K562 (cell line): Measurements from ENCODE around the gene CCP110. TPM values are rescaled to one million over a fixed set of nuclear protein-coding genes. Genes with fewer than 3 reads are reported as not detected.

Experiments
- ATAC-seq: fragments of 200-7000 bp; cut with Tn5 transposase; 3 replicates; pipeline ENCODE4 v1.9.1; 2020; ENCODE audit warnings: moderate library complexity
- BruUV-seq: library from RNA; stranded (reverse); fragments of 400-500 nt; replicated peaks from 2 replicates; lab custom pipeline; 2021; lab: Mats Ljungman, UMichigan
- CTCF ChIA-PET: fragments of 300-600 bp; formaldehyde crosslinking; extraction: SDS; loops from one replicate; lab custom pipeline; 2021; ENCODE audit warnings: low intra/inter-chr PET ratio; lab: Yijun Ruan, JAX
- POLR2A ChIA-PET: fragments of 300-600, 350-650 bp; sonication (Branson Sonifier 250); formaldehyde crosslinking; extraction: SDS; loops from one replicate; lab custom pipeline; 2021; ENCODE audit warnings: antibody characterized with exemption, inconsistent platforms; lab: Yijun Ruan, JAX
- DNase-seq, 4 experiments: peaks; one replicate each; pipeline versions ENCODE4 v3.0.0 to v3.0.0-alpha.2; 2011 to 2018; ENCODE audit warnings: low spot score in 3 of 4, mixed read lengths in 3 of 4; ENCODE audit errors: extremely low read depth in 1 of 4
- FAIRE-seq: peaks from 2 replicates; lab custom pipeline; 2011; peaks lifted over from hg19 to GRCh38; lab: Jason Lieb, UNC
- H2AFZ ChIP-seq: 2 replicates; pipeline ENCODE4 v1.6.0; 2011; ENCODE audit warnings: low read depth, low read length, control low read depth, inconsistent platforms
- H3K27ac ChIP-seq: fragments of 200-600 bp; 3 replicates; pipeline ENCODE4 v1.8.0; 2011; ENCODE audit warnings: low read depth, mild to moderate bottlenecking, control low read depth, inconsistent platforms, low read length, moderate library complexity, mixed read lengths; ENCODE audit errors: extremely low read depth
- H3K27me3 ChIP-seq, 2 experiments: fragments of 300-600 bp in 1 of 2; 2 replicates in 1 of 2; 3 replicates in 1 of 2; pipeline versions ENCODE4 v1.6.0 to v1.8.0; 2011; ENCODE audit warnings: inconsistent platforms in 2 of 2, low read length in 2 of 2, mild to moderate bottlenecking in 1 of 2, mixed read lengths in 1 of 2, moderate library complexity in 1 of 2; ENCODE audit not compliant: control insufficient read depth in 2 of 2, insufficient read depth in 2 of 2
- H3K36me3 ChIP-seq: fragments of 300-600 bp; 3 replicates; pipeline ENCODE4 v1.8.0; 2011; ENCODE audit warnings: mild to moderate bottlenecking, low read length, inconsistent platforms; ENCODE audit not compliant: control insufficient read depth, insufficient read depth
- H3K4me1 ChIP-seq, 2 experiments: fragments of 200-600 bp in 1 of 2; replicated peaks in 1 of 2; 2 replicates in 1 of 2; 3 replicates in 1 of 2; pipeline versions ENCODE4 v1.5.1 to v1.8.0; 2011; ENCODE audit warnings: inconsistent platforms in 2 of 2, low read length in 2 of 2, mild to moderate bottlenecking in 1 of 2, mixed read lengths in 1 of 2, moderate library complexity in 1 of 2; ENCODE audit not compliant: control insufficient read depth in 2 of 2, insufficient read depth in 2 of 2
- H3K4me2 ChIP-seq: 2 replicates; pipeline ENCODE4 v1.6.1; 2011; ENCODE audit warnings: low read length, control low read depth, inconsistent platforms, mixed read lengths; ENCODE audit not compliant: insufficient read depth
- H3K4me3 ChIP-seq: fragments of 200-600 bp; sonication (generic), shearing (Covaris generic); 2 replicates; pipeline ENCODE4 v1.5.1; 2016; ENCODE audit warnings: control low read depth, inconsistent platforms
- H3K79me2 ChIP-seq: fragments of 200-600 bp; 3 replicates; pipeline ENCODE4 v1.8.0; 2011; ENCODE audit warnings: low read length, inconsistent platforms; ENCODE audit not compliant: control insufficient read depth, insufficient read depth
- H3K9ac ChIP-seq, 2 experiments: 2 replicates each; pipeline versions ENCODE4 v1.6.0 to v1.6.1; 2011; ENCODE audit warnings: low read depth in 2 of 2, low read length in 2 of 2, control low read depth in 1 of 2, inconsistent platforms in 1 of 2, mild to moderate bottlenecking in 1 of 2, mixed read lengths in 1 of 2; ENCODE audit not compliant: insufficient read depth in 1 of 2
- H3K9me1 ChIP-seq: one replicate; pipeline ENCODE4 v1.6.0; 2011; ENCODE audit warnings: inconsistent platforms, mild to moderate bottlenecking, low read length, moderate library complexity; ENCODE audit not compliant: control insufficient read depth, insufficient read depth
- H3K9me3 ChIP-seq: replicated peaks from 2 replicates; pipeline ENCODE4 v1.5.1; 2011; ENCODE audit warnings: low read depth, low read length, inconsistent platforms; ENCODE audit not compliant: control insufficient read depth, insufficient read depth
- H4K20me1 ChIP-seq: replicated peaks from 2 replicates; pipeline ENCODE4 v1.6.1; 2011; ENCODE audit warnings: low read length, inconsistent platforms, mixed read lengths; ENCODE audit not compliant: control insufficient read depth, insufficient read depth
- BACH1 ChIP-seq: fragments of 200-800 bp; sonication (Bioruptor generic); IDR thresholded peaks from 2 replicates; pipeline ENCODE4 v1.6.1; 2016; ENCODE audit warnings: missing genetic modification characterization, missing compliant biosample characterization
- C11orf30 ChIP-seq: fragments of 450-650 bp; IDR thresholded peaks from 2 replicates; pipeline ENCODE4 v1.6.1; 2016; ENCODE audit warnings: low read depth, mild to moderate bottlenecking
- FOXA1 ChIP-seq: fragments of 450-650 bp; IDR thresholded peaks from 2 replicates; pipeline ENCODE4 v1.6.1; 2016; ENCODE audit warnings: mild to moderate bottlenecking, borderline replicate concordance
- MAFF ChIP-seq: IDR thresholded peaks from 2 replicates; pipeline ENCODE4 v1.6.1; 2012; ENCODE audit warnings: low read length, improper control_type of control experiment
- MAFG ChIP-seq: fragments of 450-650 bp; conservative IDR thresholded peaks from 2 replicates; pipeline ENCODE4 v1.6.1; 2016; ENCODE audit warnings: missing genetic modification characterization, missing compliant biosample characterization
- MAFK ChIP-seq: IDR thresholded peaks from 2 replicates; pipeline ENCODE4 v1.6.1; 2011; ENCODE audit warnings: low read length, improper control_type of control experiment
- NFE2 ChIP-seq: IDR thresholded peaks from 2 replicates; pipeline ENCODE4 v1.6.1; 2014; ENCODE audit warnings: antibody characterized with exemption, low read depth
- NFE2L1 ChIP-seq: fragments of 450-650 bp; IDR thresholded peaks from 2 replicates; pipeline ENCODE4 v1.6.1; 2016; ENCODE audit warnings: missing genetic modification characterization, low read depth, mild to moderate bottlenecking, missing compliant biosample characterization, moderate library complexity, borderline replicate concordance
- TEAD4 ChIP-seq, 2 experiments: sonication (generic) in 1 of 2; formaldehyde crosslinking in 1 of 2; IDR thresholded peaks; 2 replicates each; pipeline versions ENCODE4 v1.6.1 to v1.8.0; 2012 to 2022; ENCODE audit warnings: borderline replicate concordance in 1 of 2, inconsistent platforms in 1 of 2, low read length in 1 of 2, mild to moderate bottlenecking in 1 of 2, missing genetic modification reagents in 1 of 2
- ZBED1 ChIP-seq: IDR thresholded peaks from 2 replicates; pipeline ENCODE4 v1.6.1; 2014
- ZNF316 ChIP-seq: fragments of 450-650 bp; IDR thresholded peaks from 2 replicates; pipeline ENCODE4 v1.6.1; 2016
- ZNF57 ChIP-seq: fragments of 450-650 bp; formaldehyde crosslinking; IDR thresholded peaks from 2 replicates; pipeline ENCODE4 v1.4.0; 2020; ENCODE audit warnings: mild to moderate bottlenecking, moderate library complexity
- WGBS: fragments of 100-300 bp; shearing (Covaris generic); methylation state at CpG from one replicate; pipeline ENCODE4 v1.1.6; 2016; ENCODE audit warnings: low coverage, mixed read lengths; ENCODE audit not compliant: insufficient coverage; ENCODE audit errors: missing lambda C conversion rate; 5-methylcytosine and 5-hydroxymethylcytosine counted together
- in situ Hi-C: fragments of 300-500 bp; cut with MboI; formaldehyde crosslinking; loops from 4 replicates; pipeline ENCODE4 v1.15.0; 2018; ENCODE audit warnings: inconsistent platforms, mixed read lengths
- intact Hi-C: fragments of 100-400 bp; cut with micrococcal nuclease; formaldehyde crosslinking; loops from 2 replicates; pipeline ENCODE4 v1.14.2; 2022
- polyA plus RNA-seq, 8 experiments: library from polyadenylated mRNA; depleted of rRNA in 4 of 8; stranded (reverse) in 5 of 8; unstranded in 3 of 8; fragments of >200 nt; fragmentation: Nextera tagmentation in 2 of 8; fragmentation: Illumina TruSeq in 1 of 8; extraction: Ambion mirVana in 2 of 8; extraction: Trizol in 1 of 8; gene quantifications; 2 replicates each; pipeline versions ENCODE4 v1.2.1 to v1.2.3, GENCODE V29; 2011 to 2014; ENCODE audit warnings: inconsistent platforms in 1 of 8, missing spikeins in 1 of 8
- total RNA-seq, 7 experiments: library from RNA; depleted of rRNA in 6 of 7; stranded (reverse); fragments of >200 nt in 6 of 7; fragmentation: Illumina TruSeq in 2 of 7; extraction: Trizol in 2 of 7; gene quantifications; 2 replicates each; pipeline versions ENCODE4 v1.2.1 to v1.2.3, GENCODE V29; 2011 to 2021; ENCODE audit warnings: low replicate concordance in 1 of 7
- TF ChIP-seq, protein P1 (sequence below), 2 experiments: IDR thresholded peaks; 2 replicates each; pipeline ENCODE4 v1.6.1; 2011; ENCODE audit warnings: borderline replicate concordance in 1 of 2, control low read depth in 1 of 2, low read depth in 1 of 2, low read length in 1 of 2, mild to moderate bottlenecking in 1 of 2, mixed read lengths in 1 of 2, moderate library complexity in 1 of 2; ENCODE audit not compliant: insufficient read depth in 1 of 2, insufficient read length in 1 of 2, poor library complexity in 1 of 2, severe bottlenecking in 1 of 2; ENCODE audit errors: extremely low read depth in 1 of 2

CCP110 gene
- total and polyA plus RNA-seq, 9 of the 15 experiments (the other 6 are each of a cell fraction or from before 2014, with no cell fraction given) = 3.5 to 16.1 (median 12.1) TPM

DNA sequence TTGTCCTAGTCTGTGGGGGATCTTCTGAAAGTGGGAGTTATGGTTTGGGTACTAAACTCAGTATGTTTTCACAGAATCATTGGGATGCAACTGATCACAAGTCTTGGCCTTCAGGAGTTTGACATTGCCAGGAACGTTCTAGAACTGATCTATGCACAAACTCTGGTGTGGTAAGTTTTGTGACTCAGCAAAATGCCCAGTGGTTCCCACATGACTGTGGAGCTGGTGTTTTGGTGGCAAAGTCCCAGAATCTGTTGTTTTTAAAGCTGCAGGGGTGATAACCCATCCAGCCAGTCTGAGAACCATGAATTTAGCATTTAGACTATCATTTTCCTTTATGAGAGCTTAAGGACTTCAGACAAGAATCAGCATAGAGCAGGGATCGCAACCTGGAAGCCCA is 42.4 kb upstream of the CCP110 start:
- no peaks in the 10 kb centered on the region; a peak in 1 of 5 replicates for H3K27me3 ChIP-seq
- ChIA-PET CTCF (no interaction called here), POLR2A (interaction anchor here (0.7 kb wide), 1 partner anchor 27 kb away, joined by 3 read pairs; no protein-coding TSS in a partner anchor)
- ATAC-seq = peak; percentile 55; the same call in 2 of the 3 replicates
- H3K9ac ChIP-seq = no peak overlapping the region
- in situ Hi-C loops (no loop called here), intact Hi-C loops (loop anchor here (10.0 kb wide), 1 partner anchor 86 kb away; no protein-coding TSS in a partner anchor)
- H3K36me3 ChIP-seq = no peaks in the 10 kb centered on the region; the same call in 2 of the 3 replicates
- WGBS = 45% methylated on average over 2 of the region's 2 CpGs
- H3K4me3 ChIP-seq = no peak overlapping the region
- BruUV-seq = no TSS peak
- no peaks in the 10 kb centered on the region; the same call in 2 of the 3 replicates for H3K79me2 ChIP-seq
- peaks cover 2 to 11% of the 10 kb centered on the region in 2 experiments; a peak in 3 of 5 replicates for H3K4me1 ChIP-seq
- FAIRE-seq = peak; percentile 73
- peak overlapping the region; percentile 60 for H2AFZ ChIP-seq
- no peak overlapping the region for H3K4me2 ChIP-seq
- H3K9me3 ChIP-seq = no peaks in the 10 kb centered on the region
- no peaks in the 10 kb centered on the region for H3K9me1 ChIP-seq
- H4K20me1 ChIP-seq = no peaks in the 10 kb centered on the region
- DNase-seq = peak in 2 of 4 experiments; percentile 29 to 33
- no peak overlapping the region; the same call in 1 of the 3 replicates for H3K27ac ChIP-seq
- TF ChIP-seq NFE2 = peak; percentile 88
- TF ChIP-seq TEAD4 (IDR thresholded peaks at IDR 0.05; ENCODE audit: low read length) = no peak
- no peak for TF ChIP-seq TEAD4 (CRISPR knock-in tag; IDR thresholded peaks at IDR 0.05; ENCODE audit: borderline replicate concordance)
- TF ChIP-seq, protein P1, sequence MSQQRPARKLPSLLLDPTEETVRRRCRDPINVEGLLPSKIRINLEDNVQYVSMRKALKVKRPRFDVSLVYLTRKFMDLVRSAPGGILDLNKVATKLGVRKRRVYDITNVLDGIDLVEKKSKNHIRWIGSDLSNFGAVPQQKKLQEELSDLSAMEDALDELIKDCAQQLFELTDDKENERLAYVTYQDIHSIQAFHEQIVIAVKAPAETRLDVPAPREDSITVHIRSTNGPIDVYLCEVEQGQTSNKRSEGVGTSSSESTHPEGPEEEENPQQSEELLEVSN (IDR thresholded peaks at IDR 0.05; ENCODE audit: borderline replicate concordance in 1 of 2, extremely low read depth in 1 of 2, insufficient read depth in 1 of 2, insufficient read length in 1 of 2, low read depth in 1 of 2, low read length in 1 of 2, poor library complexity in 1 of 2, severe bottlenecking in 1 of 2) = peak in 1 of 2 experiments; percentile 40
- TF ChIP-seq MAFK = peak; percentile 75; the same call in 1 of the 2 replicates
- TF ChIP-seq ZNF57 = no peak
- peak; percentile 84 for TF ChIP-seq C11orf30
- TF ChIP-seq BACH1 (tag) = peak; percentile 90
- peak; percentile 89 for TF ChIP-seq MAFG (tag)
- TF ChIP-seq ZBED1 = no peak
- TF ChIP-seq ZNF316 = peak; percentile 90
- TF ChIP-seq NFE2L1 (tag) = peak; percentile 61; the same call in 1 of the 2 replicates
- TF ChIP-seq FOXA1 = no peak
- peak; percentile 78 for TF ChIP-seq MAFF
